Fibroblast of peridontal ligament (primary cell): ENCODE results near the gene WNT9A.
"Not testable (repeated sequence)": the region's sequence is repeated elsewhere in the genome, so short reads cannot be mapped to it uniquely, and the experiment has no call there.

Source experiments
- DNase-seq: peaks from one replicate; pipeline ENCODE4 v3.0.0-alpha.2; 2010; ENCODE audit errors: extremely low read depth

The WNT9A gene

GRCh38 chr1:227910511-227911153 lies 37.1 kb downstream of the WNT9A start:
- no peak for DNase-seq

GRCh38 chr1:227909923-227910328 lies 37.8 kb downstream of the WNT9A start:
- DNase-seq = not testable (repeated sequence)

- DNase-seq = no peak
Observed at GRCh38 chr1:227909188-227909587, 38.5 kb downstream of the WNT9A start.

GRCh38 chr1:227908359-227908758 lies 39.4 kb downstream of the WNT9A start:
- DNase-seq = no peak

GRCh38 chr1:227907439-227908015 lies 40.2 kb downstream of the WNT9A start:
- DNase-seq = no peak

GRCh38 chr1:227906550-227907071 lies 41.1 kb downstream of the WNT9A start:
- no peak for DNase-seq

- no peak for DNase-seq
Observed at GRCh38 chr1:227905573-227906487, 41.9 kb downstream of the WNT9A start.

GRCh38 chr1:227904541-227905335 lies 43.0 kb downstream of the WNT9A start:
- DNase-seq = no peak

- no peak for DNase-seq
Observed at GRCh38 chr1:227903614-227904501, 43.9 kb downstream of the WNT9A start.

- no peak for DNase-seq
Observed at GRCh38 chr1:227903061-227903521, 44.6 kb downstream of the WNT9A start.

- DNase-seq = no peak
Observed at GRCh38 chr1:227902641-227902990, 45.1 kb downstream of the WNT9A start.

GRCh38 chr1:227901906-227902640 lies 45.7 kb downstream of the WNT9A start:
- DNase-seq = no peak

- no peak for DNase-seq
Observed at GRCh38 chr1:227901239-227901905, 46.4 kb downstream of the WNT9A start.

- DNase-seq = no peak
Observed at GRCh38 chr1:227900571-227901051, 47.1 kb downstream of the WNT9A start.

- DNase-seq = no peak
Observed at GRCh38 chr1:227899820-227900449, 47.8 kb downstream of the WNT9A start.

- no peak for DNase-seq
Observed at GRCh38 chr1:227899141-227899819, 48.5 kb downstream of the WNT9A start.

GRCh38 chr1:227898502-227899140 lies 49.1 kb downstream of the WNT9A start:
- DNase-seq = no peak
